Astrocyte (in vitro differentiated cells and primary cell): ENCODE measurements around the gene SMIM24. TPM values are rescaled to one million over a fixed set of nuclear protein-coding genes. Genes with fewer than 3 reads are reported as not detected.

Source experiments
- DNase-seq: peaks from one replicate; pipeline ENCODE4 v3.0.0-alpha.2; 2010; ENCODE audit warnings: low read depth
- FAIRE-seq: peaks from 2 replicates; lab custom pipeline; 2011; peaks lifted over from hg19 to GRCh38; lab: Jason Lieb, UNC
- H2AFZ ChIP-seq: 2 replicates; pipeline ENCODE4 v1.6.0; 2012; ENCODE audit warnings: low read depth, low read length, inconsistent platforms
- H3K27ac ChIP-seq: 2 replicates; pipeline ENCODE4 v1.5.1; 2011; ENCODE audit warnings: low read depth, low read length, inconsistent platforms
- H3K27me3 ChIP-seq: 2 replicates; pipeline ENCODE4 v1.6.0; 2011; ENCODE audit warnings: low read length, inconsistent platforms; ENCODE audit not compliant: insufficient read depth
- H3K36me3 ChIP-seq: 2 replicates; pipeline ENCODE4 v1.5.1; 2011; ENCODE audit warnings: low read length, inconsistent platforms; ENCODE audit not compliant: insufficient read depth
- H3K4me1 ChIP-seq: 2 replicates; pipeline ENCODE4 v1.5.1; 2011; ENCODE audit warnings: low read length, inconsistent platforms; ENCODE audit not compliant: insufficient read depth
- H3K4me2 ChIP-seq: 2 replicates; pipeline ENCODE4 v1.6.0; 2012; ENCODE audit warnings: low read length, inconsistent platforms
- H3K4me3 ChIP-seq: 2 replicates; pipeline ENCODE4 v1.5.1; 2011; ENCODE audit warnings: low read depth, mild to moderate bottlenecking, low read length, inconsistent platforms; ENCODE audit not compliant: insufficient read depth
- H3K79me2 ChIP-seq: 2 replicates; pipeline ENCODE4 v1.6.0; 2012; ENCODE audit warnings: mild to moderate bottlenecking, low read length, inconsistent platforms; ENCODE audit not compliant: insufficient read depth
- H3K9ac ChIP-seq: 2 replicates; pipeline ENCODE4 v1.6.0; 2012; ENCODE audit warnings: mild to moderate bottlenecking, low read length, inconsistent platforms
- H3K9me3 ChIP-seq: 2 replicates; pipeline ENCODE4 v1.5.1; 2012; ENCODE audit warnings: low read depth, mild to moderate bottlenecking, low read length, inconsistent platforms; ENCODE audit not compliant: insufficient read depth
- H4K20me1 ChIP-seq: 2 replicates; pipeline ENCODE4 v1.6.0; 2012; ENCODE audit warnings: low read length, inconsistent platforms; ENCODE audit not compliant: insufficient read depth
- H3K27ac Mint-ChIP-seq: one replicate; pipeline ENCODE4 v1.8.0; 2021; ENCODE audit warnings: mild to moderate bottlenecking, mixed read lengths; ENCODE audit not compliant: unreplicated experiment
- H3K27me3 Mint-ChIP-seq: one replicate; pipeline ENCODE4 v1.8.0; 2021; ENCODE audit warnings: low read depth, mixed read lengths; ENCODE audit not compliant: unreplicated experiment
- H3K36me3 Mint-ChIP-seq: one replicate; pipeline ENCODE4 v1.8.0; 2021; ENCODE audit warnings: low read depth, mixed read lengths; ENCODE audit not compliant: unreplicated experiment
- H3K4me1 Mint-ChIP-seq: one replicate; pipeline ENCODE4 v1.8.0; 2021; ENCODE audit warnings: low read depth, mixed read lengths; ENCODE audit not compliant: unreplicated experiment
- H3K4me3 Mint-ChIP-seq: one replicate; pipeline ENCODE4 v1.8.0; 2021; ENCODE audit warnings: mild to moderate bottlenecking, moderate library complexity, mixed read lengths; ENCODE audit not compliant: unreplicated experiment
- H3K9me3 Mint-ChIP-seq: one replicate; pipeline ENCODE4 v1.8.0; 2021; ENCODE audit warnings: mild to moderate bottlenecking, mixed read lengths; ENCODE audit not compliant: unreplicated experiment
- EZH2 ChIP-seq: IDR thresholded peaks from 2 replicates; pipeline ENCODE4 v1.6.1; 2012; ENCODE audit warnings: mild to moderate bottlenecking, low read length, inconsistent platforms; ENCODE audit not compliant: insufficient read depth
- total RNA-seq: library from RNA; stranded (reverse); gene quantifications from 2 replicates; pipeline ENCODE4 v1.2.1, GENCODE V29; 2021
- TF ChIP-seq, protein P1 (sequence below): IDR thresholded peaks from 2 replicates; pipeline ENCODE4 v1.5.1; 2011; ENCODE audit warnings: low read depth, mild to moderate bottlenecking, inconsistent platforms, low read length, moderate library complexity; ENCODE audit not compliant: insufficient read depth

SMIM24 gene
- total RNA-seq, 1 donor from 2014 or later = not detected

DNA sequence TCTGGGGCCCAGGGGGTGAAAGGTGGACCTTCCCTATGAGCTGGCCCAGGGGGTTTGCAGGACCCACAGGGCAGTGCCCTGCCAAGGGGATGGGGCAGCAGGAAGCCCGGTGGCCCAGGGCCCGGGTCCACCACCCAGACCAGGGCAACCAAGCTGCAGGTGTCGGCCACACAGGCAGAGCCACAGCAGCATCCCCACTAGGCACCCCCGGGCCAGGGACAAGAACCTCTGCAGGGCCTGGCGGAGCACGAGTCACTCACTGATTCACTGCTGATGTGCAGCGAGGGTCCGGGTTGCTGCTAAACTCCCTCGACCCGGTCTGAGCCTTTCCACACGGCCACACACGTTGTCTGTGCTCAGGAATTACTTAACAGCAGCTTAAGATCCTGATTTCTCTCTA, 34.6 kb upstream of the SMIM24 start:
- H4K20me1 ChIP-seq = peaks cover 100% of the 10 kb centered on the region
- no peak overlapping the region for H3K27ac Mint-ChIP-seq

DNA sequence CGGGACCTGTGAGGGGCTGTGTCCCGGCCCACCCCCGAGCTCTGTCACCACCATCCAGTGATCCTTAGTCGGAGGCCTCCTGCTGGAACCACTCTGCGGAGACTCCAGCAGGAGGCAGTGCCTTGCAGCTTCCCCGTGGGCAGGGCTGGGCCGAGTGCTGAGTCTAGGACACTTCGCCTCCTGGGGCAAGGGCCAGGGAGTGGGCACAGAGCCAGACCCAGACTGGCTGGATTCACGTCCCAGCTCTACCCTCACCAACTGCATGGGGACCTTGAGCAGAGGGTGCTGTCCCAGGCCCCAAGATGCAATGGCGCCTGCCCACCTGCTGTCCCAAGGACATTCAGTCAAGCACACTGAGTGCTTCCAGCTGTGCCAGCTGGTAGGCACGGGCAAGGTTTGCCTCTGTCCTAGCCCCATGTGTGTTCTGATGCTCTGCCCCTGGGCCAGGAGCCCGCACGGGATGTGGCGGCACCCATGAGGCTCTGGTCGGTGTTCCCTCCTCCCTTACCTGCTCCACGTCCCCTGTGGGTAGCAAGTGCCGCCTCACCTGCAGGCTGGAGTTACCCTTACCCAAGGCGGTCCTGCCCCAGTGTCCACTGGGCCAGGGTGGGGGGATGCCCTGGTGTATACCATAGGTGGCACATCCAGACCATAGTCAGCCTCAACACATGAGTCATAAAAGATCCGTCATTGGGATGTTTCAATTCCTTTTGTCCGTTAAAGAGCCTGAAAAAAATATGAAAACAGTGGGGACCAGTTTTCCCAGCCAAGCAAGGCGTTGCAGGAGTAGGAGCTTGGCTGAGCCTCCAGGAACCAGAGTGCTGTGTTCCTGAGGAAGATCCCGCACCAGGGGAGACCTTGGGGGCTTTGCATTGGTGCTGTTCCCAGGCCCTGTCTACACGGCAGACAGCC, 33.2 kb upstream of the SMIM24 start:
- Histone ChIP-seq H3K9ac (no peak overlapping the region), H3K4me1 (peaks cover 32% of the 10 kb centered on the region), H3K9me3 (no peaks in the 10 kb centered on the region), H3K36me3 (no peaks in the 10 kb centered on the region), H3K27me3 (no peaks in the 10 kb centered on the region), H3K4me3 (no peak overlapping the region), H2AFZ (no peak overlapping the region), H3K27ac (peak overlapping the region; percentile 38), H3K4me2 (no peak overlapping the region), H4K20me1 (peaks cover 100% of the 10 kb centered on the region), H3K79me2 (peaks cover 100% of the 10 kb centered on the region)
- Mint-ChIP-seq H3K27ac (peak overlapping the region; percentile 41), H3K36me3 (peaks cover 7% of the 10 kb centered on the region), H3K4me1 (peaks cover 31% of the 10 kb centered on the region), H3K27me3 (no peaks in the 10 kb centered on the region), H3K4me3 (no peak overlapping the region), H3K9me3 (no peaks in the 10 kb centered on the region)
- DNase-seq (no peak), FAIRE-seq (no peak)
- no peak for TF ChIP-seq EZH2
- TF ChIP-seq, protein P1, sequence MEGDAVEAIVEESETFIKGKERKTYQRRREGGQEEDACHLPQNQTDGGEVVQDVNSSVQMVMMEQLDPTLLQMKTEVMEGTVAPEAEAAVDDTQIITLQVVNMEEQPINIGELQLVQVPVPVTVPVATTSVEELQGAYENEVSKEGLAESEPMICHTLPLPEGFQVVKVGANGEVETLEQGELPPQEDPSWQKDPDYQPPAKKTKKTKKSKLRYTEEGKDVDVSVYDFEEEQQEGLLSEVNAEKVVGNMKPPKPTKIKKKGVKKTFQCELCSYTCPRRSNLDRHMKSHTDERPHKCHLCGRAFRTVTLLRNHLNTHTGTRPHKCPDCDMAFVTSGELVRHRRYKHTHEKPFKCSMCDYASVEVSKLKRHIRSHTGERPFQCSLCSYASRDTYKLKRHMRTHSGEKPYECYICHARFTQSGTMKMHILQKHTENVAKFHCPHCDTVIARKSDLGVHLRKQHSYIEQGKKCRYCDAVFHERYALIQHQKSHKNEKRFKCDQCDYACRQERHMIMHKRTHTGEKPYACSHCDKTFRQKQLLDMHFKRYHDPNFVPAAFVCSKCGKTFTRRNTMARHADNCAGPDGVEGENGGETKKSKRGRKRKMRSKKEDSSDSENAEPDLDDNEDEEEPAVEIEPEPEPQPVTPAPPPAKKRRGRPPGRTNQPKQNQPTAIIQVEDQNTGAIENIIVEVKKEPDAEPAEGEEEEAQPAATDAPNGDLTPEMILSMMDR = no peak

More for the DNA sequence above, 34.6 kb upstream of the SMIM24 start:
- Histone ChIP-seq H3K9me3 (no peaks in the 10 kb centered on the region), H3K27ac (no peak overlapping the region), H3K27me3 (no peaks in the 10 kb centered on the region), H3K36me3 (no peaks in the 10 kb centered on the region), H3K79me2 (peaks cover 100% of the 10 kb centered on the region), H3K4me3 (no peak overlapping the region), H3K4me1 (peaks cover 18% of the 10 kb centered on the region), H2AFZ (no peak overlapping the region), H3K4me2 (no peak overlapping the region), H3K9ac (peak overlapping the region; percentile 27)
- Mint-ChIP-seq H3K27me3 (no peaks in the 10 kb centered on the region), H3K9me3 (no peaks in the 10 kb centered on the region), H3K36me3 (peaks cover 1% of the 10 kb centered on the region), H3K4me3 (no peak overlapping the region), H3K4me1 (peaks cover 20% of the 10 kb centered on the region)
- DNase-seq = no peak
- no peak for FAIRE-seq
- TF ChIP-seq, protein P1 = no peak
- TF ChIP-seq EZH2 = no peak
